Activated CD8-positive, alpha-beta memory T cell treated with anti-CD3 and anti-CD28 coated beads, Interleukin-2, amount 10 ng/mL, durations not matched to agents 7 days and 5 days (primary cell): ENCODE data around the gene PAPSS2. TPM values are rescaled to one million over a fixed set of nuclear protein-coding genes. Genes with fewer than 3 reads are reported as not detected.
A peak's percentile ranks its signal among the peaks of the same experiment; 100 is the strongest.

Source experiments
- ATAC-seq: fragments of 150-1000 bp; cut with Tn5 transposase; one replicate; pipeline ENCODE4 v1.10.0; 2021; ENCODE audit warnings: moderate library complexity
- CTCF ChIA-PET: fragments of 350-600 bp; sonication (Branson Sonifier 250); formaldehyde crosslinking; loops from one replicate; lab custom pipeline; 2021; ENCODE audit warnings: antibody characterized with exemption; lab: Charles Lee
- DNase-seq: peaks from one replicate; pipeline ENCODE4 v3.0.0-alpha.2; 2020
- H3K27ac Mint-ChIP-seq: one replicate; pipeline ENCODE4 v1.8.0; 2021; ENCODE audit warnings: mild to moderate bottlenecking, mixed read lengths
- H3K27me3 Mint-ChIP-seq: one replicate; pipeline ENCODE4 v1.8.0; 2021; ENCODE audit warnings: mixed read lengths
- H3K36me3 Mint-ChIP-seq: one replicate; pipeline ENCODE4 v1.8.0; 2021; ENCODE audit warnings: mild to moderate bottlenecking, mixed read lengths
- H3K4me1 Mint-ChIP-seq: one replicate; pipeline ENCODE4 v1.8.0; 2021; ENCODE audit warnings: mixed read lengths
- H3K4me3 Mint-ChIP-seq: one replicate; pipeline ENCODE4 v1.8.0; 2021; ENCODE audit warnings: mild to moderate bottlenecking, moderate library complexity, mixed read lengths
- H3K9me3 Mint-ChIP-seq: one replicate; pipeline ENCODE4 v1.8.0; 2022; ENCODE audit warnings: low read depth, mixed read lengths
- total RNA-seq, 2 experiments: library from RNA; stranded (reverse); gene quantifications; one replicate each; pipeline ENCODE4 v1.2.3, GENCODE V29; 2021

PAPSS2 gene
- total RNA-seq, 2 experiments from 2014 or later: 0.06 to 0.07 TPM

DNA sequence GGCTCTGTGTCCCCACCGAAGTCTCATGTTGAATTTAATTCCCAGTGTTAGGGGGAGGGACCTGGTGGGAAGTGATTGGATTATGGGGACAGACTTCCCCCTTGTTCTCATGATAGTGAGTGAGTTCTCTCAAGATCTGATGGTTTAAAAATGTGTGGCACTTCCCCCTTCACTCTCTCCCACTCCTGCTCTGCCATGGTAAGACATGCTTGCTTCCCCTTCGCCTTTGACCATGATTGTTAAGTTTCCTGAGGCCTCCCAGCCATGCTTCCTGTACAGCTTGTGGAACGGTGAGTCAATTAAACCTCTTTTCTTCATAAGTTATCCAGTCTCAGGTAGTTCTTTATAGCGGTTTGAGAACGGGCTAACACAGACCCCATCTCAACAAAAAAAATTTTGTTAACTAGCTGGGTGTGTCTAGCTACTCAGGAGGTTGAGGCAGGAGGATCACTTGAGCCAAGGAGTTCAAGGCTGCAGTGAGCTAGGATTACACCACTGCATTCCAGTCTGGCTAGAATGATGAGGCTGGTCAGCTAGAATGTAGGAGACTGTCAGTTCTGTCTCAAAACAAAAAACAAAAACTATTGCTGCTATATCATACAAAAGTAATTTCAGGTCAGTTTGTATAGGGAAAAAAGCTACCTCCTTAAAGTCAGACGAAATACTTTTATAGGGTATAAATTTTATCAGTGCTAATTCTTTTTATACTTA lies 100.7 kb downstream of the PAPSS2 start:
- Mint-ChIP-seq H3K9me3 (no peaks in the 10 kb centered on the region), H3K36me3 (peaks cover 32% of the 10 kb centered on the region), H3K27me3 (no peaks in the 10 kb centered on the region), H3K4me1 (peaks cover 20% of the 10 kb centered on the region), H3K27ac (no peak overlapping the region), H3K4me3 (no peak overlapping the region)
- ATAC-seq (no peak), DNase-seq (no peak)
- CTCF ChIA-PET: interaction anchor here (1.8 to 2.6 kb wide), 2 partner anchors 9 to 12 kb away, joined by 4 to 10 read pairs; no protein-coding TSS in a partner anchor

DNA sequence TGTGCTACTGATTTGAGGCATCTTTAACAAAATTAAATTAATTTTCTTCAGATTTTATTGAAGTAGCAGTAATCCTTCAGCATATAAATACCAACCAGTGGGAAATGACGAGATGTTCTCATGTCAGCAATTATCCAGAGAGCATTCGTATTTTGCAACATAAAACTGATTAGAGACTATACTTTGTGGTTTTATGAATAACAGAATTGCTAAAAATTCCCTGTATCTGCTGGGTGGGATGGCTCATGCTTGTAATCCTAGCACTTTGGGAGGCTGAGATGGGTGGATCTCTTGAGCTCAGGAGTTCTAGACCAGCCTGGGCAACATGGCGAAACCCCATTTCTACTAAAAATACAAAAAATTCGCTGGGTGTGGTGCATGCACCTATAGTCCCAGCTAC lies 101.5 kb downstream of the PAPSS2 start:
- ATAC-seq: no peak
- Mint-ChIP-seq H3K4me1 (peaks cover 20% of the 10 kb centered on the region), H3K27me3 (no peaks in the 10 kb centered on the region), H3K4me3 (no peak overlapping the region), H3K36me3 (peaks cover 30% of the 10 kb centered on the region), H3K27ac (peak overlapping the region; percentile 8), H3K9me3 (no peaks in the 10 kb centered on the region)
- no peak for DNase-seq
- CTCF ChIA-PET: interaction anchor here (1.8 to 2.6 kb wide), 2 partner anchors 10 to 11 kb away, joined by 4 to 10 read pairs; no protein-coding TSS in a partner anchor

DNA sequence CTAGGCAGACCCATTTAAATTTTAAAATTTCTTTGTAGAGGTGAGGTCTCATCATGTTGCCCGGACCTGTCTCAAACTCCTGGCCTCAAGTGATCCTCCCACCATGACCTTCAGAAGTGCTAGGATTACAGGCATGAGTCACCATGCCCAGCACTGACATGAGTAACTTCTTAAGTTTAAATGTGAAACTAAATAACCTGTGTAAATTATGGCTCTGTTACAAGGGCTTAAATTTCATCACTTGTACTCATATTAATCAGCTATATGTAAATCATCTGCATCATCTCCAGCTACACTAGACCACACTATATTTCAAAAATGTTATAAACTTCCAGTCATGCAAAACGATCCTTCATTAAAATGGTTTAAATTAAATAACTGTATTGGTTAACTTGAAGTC lies 102.2 kb downstream of the PAPSS2 start:
- no peaks in the 10 kb centered on the region for H3K9me3 Mint-ChIP-seq
- ATAC-seq: peak; percentile 98
- H3K4me3 Mint-ChIP-seq: no peak overlapping the region
- H3K36me3 Mint-ChIP-seq: peaks cover 28% of the 10 kb centered on the region
- no peaks in the 10 kb centered on the region for H3K27me3 Mint-ChIP-seq
- H3K27ac Mint-ChIP-seq: peak overlapping the region; percentile 76
- peak; percentile 73 for DNase-seq
- H3K4me1 Mint-ChIP-seq: peaks cover 20% of the 10 kb centered on the region
- CTCF ChIA-PET: interaction anchor here (1.8 to 2.6 kb wide), 2 partner anchors 11 kb away, joined by 4 to 10 read pairs; no protein-coding TSS in a partner anchor

DNA sequence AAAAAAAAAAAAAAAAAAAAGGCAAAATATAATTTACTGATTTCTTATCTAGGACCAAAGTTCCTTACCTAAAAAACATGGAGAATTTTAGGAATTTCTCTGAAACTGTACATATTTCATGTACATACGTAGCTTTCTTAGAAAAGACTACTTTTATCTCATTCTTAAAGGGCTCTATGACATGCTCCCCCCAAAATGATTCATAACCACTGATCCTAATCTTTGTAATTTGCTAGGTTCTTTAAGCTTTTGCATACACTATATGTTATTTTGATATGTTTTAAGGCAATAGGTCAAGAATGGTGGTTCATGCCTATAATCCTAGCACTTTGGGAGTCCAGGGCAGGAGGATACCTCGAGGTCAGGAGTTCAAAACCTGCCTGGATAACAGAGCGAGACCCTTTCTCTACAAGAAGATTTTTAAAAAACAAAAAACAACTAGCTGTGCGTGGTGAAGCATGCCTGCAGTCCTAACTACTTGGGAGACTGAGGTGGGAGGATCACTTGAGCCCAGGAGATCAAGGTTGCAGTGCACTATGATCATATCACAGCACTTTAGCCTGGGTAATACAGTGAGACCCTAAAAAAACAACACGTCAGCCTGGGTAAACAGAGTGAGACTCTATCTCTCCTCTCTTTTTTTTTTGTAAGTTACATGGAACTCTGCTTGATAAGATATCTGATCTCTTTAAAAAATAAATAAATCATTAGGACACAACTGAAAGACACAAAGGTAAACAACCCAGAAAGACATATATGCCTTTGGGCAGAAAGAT lies 103.6 kb downstream of the PAPSS2 start:
- DNase-seq (no peak), ATAC-seq (no peak)
- Mint-ChIP-seq H3K4me3 (no peak overlapping the region), H3K36me3 (peaks cover 35% of the 10 kb centered on the region), H3K4me1 (peaks cover 24% of the 10 kb centered on the region), H3K9me3 (no peaks in the 10 kb centered on the region), H3K27ac (no peak overlapping the region), H3K27me3 (no peaks in the 10 kb centered on the region)
- CTCF ChIA-PET: interaction anchor here (1.5 to 2.6 kb wide), 2 partner anchors 10 to 12 kb away, joined by 3 to 10 read pairs; no protein-coding TSS in a partner anchor

DNA sequence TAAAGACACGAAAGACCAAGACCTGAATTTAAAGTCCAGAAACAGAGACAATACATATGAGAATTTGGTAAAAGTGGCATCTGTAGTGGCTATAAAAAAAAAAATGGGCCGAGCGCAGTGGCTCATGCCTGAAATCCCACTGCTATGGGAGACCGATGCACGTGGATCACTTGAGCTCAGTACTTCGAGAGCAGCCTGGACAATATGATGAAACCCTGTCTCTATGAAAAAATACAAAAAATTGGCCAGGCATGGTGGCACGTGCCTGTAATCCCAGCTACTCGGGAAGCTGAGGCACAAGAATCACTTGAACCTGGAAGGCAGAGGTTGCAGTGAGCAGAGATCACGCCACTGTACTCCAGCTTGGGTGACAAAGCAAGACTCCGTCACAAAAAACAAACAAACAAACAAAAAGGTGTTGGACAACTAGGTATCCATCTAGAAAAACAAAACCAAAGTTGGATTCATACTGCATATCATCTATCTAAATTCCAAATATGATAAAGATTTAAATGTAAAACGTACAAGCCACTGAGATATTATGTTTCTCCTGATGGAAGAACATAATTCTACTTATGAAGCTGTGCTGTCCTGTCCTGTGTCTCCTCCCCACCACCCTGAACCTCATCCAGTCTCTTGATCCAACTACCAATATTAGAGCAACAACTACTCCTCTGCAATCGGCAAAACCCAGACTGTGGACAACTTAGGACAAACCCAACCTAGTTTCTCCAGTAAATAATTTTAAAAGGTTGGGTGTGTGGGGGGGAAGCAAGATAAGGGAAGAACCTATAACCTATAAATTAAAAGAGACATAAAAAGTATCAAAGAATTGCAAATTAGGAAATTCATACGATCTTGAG lies 104.6 kb downstream of the PAPSS2 start:
- ATAC-seq (no peak), DNase-seq (no peak)
- CTCF ChIA-PET: no interaction called here
- Mint-ChIP-seq H3K9me3 (no peaks in the 10 kb centered on the region), H3K27ac (no peak overlapping the region), H3K4me3 (no peak overlapping the region), H3K36me3 (peaks cover 36% of the 10 kb centered on the region), H3K27me3 (no peaks in the 10 kb centered on the region), H3K4me1 (peaks cover 24% of the 10 kb centered on the region)

DNA sequence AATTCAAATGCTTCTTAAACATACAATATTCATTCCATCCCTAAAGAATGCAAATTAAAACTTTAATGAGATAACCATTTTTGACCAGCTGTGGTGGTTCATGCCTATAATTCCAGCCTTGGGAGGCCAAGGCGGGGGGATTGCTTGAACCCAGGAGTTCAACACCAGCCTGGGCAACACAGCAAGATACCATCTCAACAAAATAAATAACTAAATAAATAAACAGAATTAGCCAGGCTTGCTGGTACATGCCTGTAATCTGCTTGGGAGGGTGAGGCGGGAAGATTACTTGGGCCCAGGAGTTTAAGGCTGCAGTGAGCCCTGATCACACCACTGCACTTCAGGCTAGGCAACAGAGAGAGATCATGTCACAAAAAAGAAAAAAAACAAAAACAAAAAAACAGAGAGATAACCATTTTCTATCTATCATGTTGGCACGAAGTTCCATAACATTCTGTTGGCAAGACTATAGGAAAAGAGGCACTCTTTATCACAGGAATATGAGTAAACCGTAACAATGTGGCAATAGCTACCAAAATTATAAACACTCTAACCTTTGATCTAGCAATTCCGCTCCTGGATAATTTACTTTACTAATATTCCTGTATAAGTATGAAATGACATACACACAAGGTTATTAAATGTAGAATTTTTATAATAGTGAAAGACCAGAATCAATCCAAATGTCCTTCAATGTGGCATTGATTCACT lies 106.1 kb downstream of the PAPSS2 start:
- no peaks in the 10 kb centered on the region for H3K27me3 Mint-ChIP-seq
- no peaks in the 10 kb centered on the region for H3K9me3 Mint-ChIP-seq
- H3K36me3 Mint-ChIP-seq: peaks cover 32% of the 10 kb centered on the region
- DNase-seq (no peak), ATAC-seq (no peak)
- CTCF ChIA-PET: no interaction called here
- H3K4me1 Mint-ChIP-seq: peaks cover 18% of the 10 kb centered on the region
- H3K27ac Mint-ChIP-seq: peak overlapping the region; percentile 32
- no peak overlapping the region for H3K4me3 Mint-ChIP-seq

DNA sequence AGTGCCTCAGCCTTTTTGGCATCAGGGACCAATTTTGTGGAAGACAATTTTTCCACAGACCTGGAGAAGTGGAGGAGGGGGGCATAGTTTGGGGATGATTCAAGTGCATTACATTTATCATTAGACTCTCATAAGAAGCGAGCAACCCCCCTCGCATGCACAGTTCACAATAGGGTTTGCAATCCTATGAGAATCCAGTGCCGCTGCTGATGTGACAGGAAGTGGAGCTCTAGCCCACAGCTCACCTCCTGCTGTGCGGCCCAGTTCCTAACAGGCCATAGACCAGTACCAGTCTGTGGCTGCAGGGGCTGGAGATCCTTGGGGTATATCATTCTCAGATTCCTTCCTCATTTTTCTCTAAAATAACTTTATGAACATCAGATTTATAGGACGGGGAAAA lies 107.6 kb downstream of the PAPSS2 start:
- Mint-ChIP-seq H3K27me3 (no peaks in the 10 kb centered on the region), H3K4me1 (peaks cover 10% of the 10 kb centered on the region), H3K27ac (peak overlapping the region; percentile 61), H3K4me3 (no peak overlapping the region), H3K9me3 (no peaks in the 10 kb centered on the region), H3K36me3 (peaks cover 28% of the 10 kb centered on the region)
- CTCF ChIA-PET: no interaction called here
- ATAC-seq (no peak), DNase-seq (no peak)

DNA sequence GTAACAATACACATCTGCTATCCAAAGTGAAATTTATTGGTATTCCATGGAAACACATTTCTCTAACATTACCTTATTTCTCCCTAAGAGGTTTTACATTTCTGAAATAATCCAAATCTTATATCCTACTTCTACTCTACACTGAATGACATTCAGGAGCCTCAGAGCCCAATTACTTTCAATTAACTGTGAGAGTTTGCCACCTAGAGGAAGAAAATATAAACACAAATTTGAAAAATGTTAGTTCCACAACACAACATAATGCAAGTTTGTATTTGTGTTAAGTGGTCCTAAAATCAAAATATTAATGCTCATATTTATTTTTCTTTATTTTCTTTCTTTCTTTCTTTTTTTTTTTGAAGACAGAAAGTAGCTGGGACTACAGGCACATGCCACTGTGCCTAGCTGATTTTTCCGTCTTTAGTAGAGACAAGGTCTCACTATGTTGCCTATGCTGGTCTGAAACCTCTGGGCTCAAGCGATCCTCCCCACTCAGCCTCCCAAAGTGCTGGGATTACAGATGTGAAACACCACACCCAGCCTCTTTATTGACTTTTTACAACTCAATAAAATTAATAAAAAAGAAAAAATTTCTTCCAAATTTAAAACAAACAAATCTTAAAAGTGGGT lies 112.3 kb downstream of the PAPSS2 start:
- DNase-seq: no peak
- no peaks in the 10 kb centered on the region for H3K9me3 Mint-ChIP-seq
- H3K27ac Mint-ChIP-seq: no peak overlapping the region
- peak; percentile 47 for ATAC-seq
- CTCF ChIA-PET: interaction anchor here (1.0 to 2.5 kb wide), 5 partner anchors 11 to 114 kb away, joined by 3 to 9 read pairs (median 4); no protein-coding TSS in a partner anchor
- peaks cover 11% of the 10 kb centered on the region for H3K4me1 Mint-ChIP-seq
- no peaks in the 10 kb centered on the region for H3K27me3 Mint-ChIP-seq
- H3K4me3 Mint-ChIP-seq: no peak overlapping the region
- peaks cover 24% of the 10 kb centered on the region for H3K36me3 Mint-ChIP-seq

DNA sequence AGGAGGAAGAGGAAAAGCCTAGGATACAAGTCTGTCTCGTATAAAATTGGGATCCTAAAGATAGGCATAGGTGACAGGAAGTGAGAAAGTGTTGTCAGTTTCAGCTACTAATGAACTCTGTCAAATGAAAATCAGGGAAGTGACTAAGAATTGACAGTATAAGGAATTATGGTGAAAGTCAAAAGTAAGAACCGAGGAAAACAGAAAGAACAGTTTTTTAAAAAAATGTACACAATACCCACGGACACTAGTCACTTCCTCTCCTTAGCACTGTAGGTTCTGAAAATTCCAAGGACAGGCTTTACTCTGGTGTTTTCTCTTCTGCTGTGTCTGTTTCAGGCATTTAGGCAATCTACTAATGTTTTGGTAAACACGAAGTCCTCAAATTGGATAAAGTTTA lies 116.1 kb downstream of the PAPSS2 start:
- CTCF ChIA-PET: no interaction called here
- Mint-ChIP-seq H3K36me3 (peaks cover 26% of the 10 kb centered on the region), H3K4me1 (peaks cover 7% of the 10 kb centered on the region), H3K9me3 (no peaks in the 10 kb centered on the region), H3K4me3 (no peak overlapping the region), H3K27ac (no peak overlapping the region), H3K27me3 (no peaks in the 10 kb centered on the region)
- ATAC-seq (no peak), DNase-seq (no peak)

DNA sequence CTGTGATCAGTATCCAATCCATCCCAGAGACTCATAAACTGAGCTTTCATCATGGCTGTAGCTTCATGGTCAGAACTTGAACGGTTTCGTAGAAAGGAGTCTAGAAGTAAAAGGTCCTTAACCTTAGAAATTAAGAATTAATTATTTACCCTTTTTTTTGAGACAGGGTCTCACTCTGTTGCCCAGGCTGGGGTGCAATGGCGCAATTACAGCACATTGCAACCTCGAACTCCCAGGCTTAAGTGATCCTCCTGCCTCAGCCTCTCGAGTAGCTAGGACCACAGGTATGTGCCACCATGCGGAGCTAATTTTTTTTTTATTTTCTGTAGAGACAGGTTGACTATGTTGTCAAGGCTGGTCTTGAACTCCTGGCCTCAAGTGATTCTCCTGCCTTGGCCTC lies 116.7 kb downstream of the PAPSS2 start:
- H3K9me3 Mint-ChIP-seq: no peaks in the 10 kb centered on the region
- ATAC-seq: no peak
- CTCF ChIA-PET: no interaction called here
- no peak overlapping the region for H3K4me3 Mint-ChIP-seq
- H3K27me3 Mint-ChIP-seq: no peaks in the 10 kb centered on the region
- peaks cover 7% of the 10 kb centered on the region for H3K4me1 Mint-ChIP-seq
- H3K27ac Mint-ChIP-seq: no peak overlapping the region
- DNase-seq: no peak
- peaks cover 29% of the 10 kb centered on the region for H3K36me3 Mint-ChIP-seq

DNA sequence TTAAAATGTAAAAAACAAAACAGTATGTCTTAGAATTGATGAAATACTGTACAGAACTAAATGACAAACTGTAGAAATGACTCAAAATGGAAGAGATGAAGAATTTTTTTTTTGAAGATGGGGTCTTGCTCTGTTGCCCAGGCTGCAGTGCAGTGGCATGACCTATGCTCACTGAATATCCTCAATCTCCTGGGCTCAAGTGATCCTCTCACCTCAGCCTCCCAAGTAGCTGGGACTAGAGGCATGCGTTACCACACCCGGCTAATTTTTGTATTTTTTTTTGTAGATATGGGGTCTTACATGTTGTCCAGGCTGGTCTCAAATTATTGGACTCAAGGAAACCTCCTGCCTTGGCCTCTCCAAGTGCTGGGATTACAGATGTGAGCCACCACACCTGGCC lies 121.9 kb downstream of the PAPSS2 start:
- CTCF ChIA-PET: interaction anchor here (0.6 to 1.3 kb wide), 2 partner anchors 13 to 1299 kb away, joined by 3 read pairs; no protein-coding TSS in a partner anchor
- H3K27ac Mint-ChIP-seq: no peak overlapping the region
- no peak for ATAC-seq
- no peaks in the 10 kb centered on the region for H3K9me3 Mint-ChIP-seq
- H3K36me3 Mint-ChIP-seq: peaks cover 52% of the 10 kb centered on the region
- DNase-seq: no peak
- H3K4me1 Mint-ChIP-seq: no peaks in the 10 kb centered on the region
- no peak overlapping the region for H3K4me3 Mint-ChIP-seq
- no peaks in the 10 kb centered on the region for H3K27me3 Mint-ChIP-seq

DNA sequence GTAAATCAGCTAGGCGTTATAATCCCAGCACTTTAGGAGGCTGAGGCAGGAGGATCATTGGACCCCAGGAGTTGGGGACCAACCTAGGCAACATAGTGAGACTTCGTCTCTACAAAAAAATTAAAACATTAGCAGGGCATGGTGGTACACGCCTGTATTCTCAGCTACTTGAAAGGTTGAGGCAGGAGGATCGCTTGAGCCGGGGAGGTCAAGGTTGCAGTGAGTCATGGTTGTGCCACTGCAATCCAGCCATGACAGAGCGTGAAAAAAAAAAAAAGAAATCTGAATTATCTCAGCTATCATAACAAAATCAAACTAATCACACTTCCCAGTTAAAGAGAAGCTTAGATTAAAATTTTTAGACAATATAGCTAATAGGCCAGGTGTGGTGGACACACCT lies 123.0 kb downstream of the PAPSS2 start:
- no peaks in the 10 kb centered on the region for H3K9me3 Mint-ChIP-seq
- no peak overlapping the region for H3K27ac Mint-ChIP-seq
- no peak for ATAC-seq
- CTCF ChIA-PET: interaction anchor here (0.9 to 1.1 kb wide), 2 partner anchors 10 to 13 kb away, joined by 3 read pairs; no protein-coding TSS in a partner anchor
- no peaks in the 10 kb centered on the region for H3K4me1 Mint-ChIP-seq
- peaks cover 51% of the 10 kb centered on the region for H3K36me3 Mint-ChIP-seq
- no peak overlapping the region for H3K4me3 Mint-ChIP-seq
- DNase-seq: no peak
- no peaks in the 10 kb centered on the region for H3K27me3 Mint-ChIP-seq
